ENCODE data around the gene TRIM43B. TPM values are rescaled to one million over a fixed set of nuclear protein-coding genes. Genes with fewer than 3 reads are reported as not detected.

Gene TRIM43B
- total RNA-seq, 5 donors from 2014 or later (not counting 1 experiment from before 2014, with no cell fraction given): not detected

Other genes starting within 250 kb of the TRIM43B start
- 1 to 10 TPM in 2 of 5 donors, under 1 TPM in 3; 0.30 to 2.1 (median 0.40) TPM for gene PROM2, start 210.3 kb downstream of the TRIM43B start, total RNA-seq
- gene KCNIP3, start 187.4 kb downstream of the TRIM43B start, total RNA-seq: not detected
- gene FAHD2A, start 82.0 kb downstream of the TRIM43B start, total RNA-seq: 10 to 100 TPM; 26.4 to 34.9 (median 28.7) TPM
- gene TRIM43, start 107.2 kb upstream of the TRIM43B start, total RNA-seq: not detected